KMS-11 (cell line): Measurements from ENCODE around the gene AR.

Experiments used
- H2AFZ ChIP-seq: fragments of 200-600 bp; sonication (generic); 2 replicates; pipeline ENCODE4 v1.6.1; 2016; ENCODE audit warnings: antibody characterized with exemption, mixed run types, low read depth
- H3K27ac ChIP-seq: fragments of 200-600 bp; sonication (generic); 2 replicates; pipeline ENCODE4 v1.6.1; 2016; ENCODE audit warnings: mild to moderate bottlenecking, mixed run types
- H3K27me3 ChIP-seq: fragments of 200-600 bp; sonication (generic); 2 replicates; pipeline ENCODE4 v1.6.1; 2017; ENCODE audit warnings: mild to moderate bottlenecking, low read depth, mixed run types, moderate library complexity; ENCODE audit not compliant: insufficient read depth
- H3K36me3 ChIP-seq: fragments of 200-600 bp; sonication (generic); 2 replicates; pipeline ENCODE4 v1.6.1; 2017; ENCODE audit warnings: mild to moderate bottlenecking, mixed run types; ENCODE audit not compliant: insufficient read depth
- H3K4me1 ChIP-seq: fragments of 200-600 bp; sonication (generic); 2 replicates; pipeline ENCODE4 v1.6.1; 2016; ENCODE audit warnings: mild to moderate bottlenecking, low read depth, mixed run types; ENCODE audit not compliant: poor library complexity, severe bottlenecking
- H3K4me2 ChIP-seq: fragments of 200-600 bp; sonication (generic); 2 replicates; pipeline ENCODE4 v1.7.0; 2016; ENCODE audit warnings: mild to moderate bottlenecking, mixed run types
- H3K4me3 ChIP-seq: fragments of 200-600 bp; sonication (generic); IDR thresholded peaks from 2 replicates; pipeline ENCODE4 v1.6.1; 2017; ENCODE audit warnings: low read depth, low read length, mixed read lengths; ENCODE audit not compliant: insufficient read depth
- H3K79me2 ChIP-seq: fragments of 200-600 bp; sonication (generic); 2 replicates; pipeline ENCODE4 v1.6.1; 2016; ENCODE audit warnings: low read depth, mixed run types; ENCODE audit not compliant: insufficient read depth
- H3K9ac ChIP-seq: fragments of 200-600 bp; sonication (generic); 2 replicates; pipeline ENCODE4 v1.6.1; 2016; ENCODE audit warnings: mild to moderate bottlenecking, mixed run types
- H4K20me1 ChIP-seq: fragments of 200-600 bp; sonication (generic); 2 replicates; pipeline ENCODE4 v1.6.1; 2016; ENCODE audit warnings: mild to moderate bottlenecking, mixed run types; ENCODE audit not compliant: insufficient read depth
- TF ChIP-seq, protein P1 (sequence below): fragments of 200-600 bp; sonication (generic); conservative IDR thresholded peaks from 2 replicates; pipeline ENCODE4 v1.6.1; 2017; ENCODE audit warnings: low read depth, mild to moderate bottlenecking, antibody characterized with exemption, low read length, moderate library complexity, mixed read lengths

The AR gene

GRCh38 chrX:67545893-67546495, 2.2 kb downstream of the AR start:
- Histone ChIP-seq H3K4me1 (no peaks in the 10 kb centered on the region), H3K9ac (no peak overlapping the region), H4K20me1 (no peaks in the 10 kb centered on the region), H3K27ac (no peak overlapping the region), H3K27me3 (no peaks in the 10 kb centered on the region), H3K36me3 (no peaks in the 10 kb centered on the region), H3K4me2 (no peak overlapping the region), H3K4me3 (no peak overlapping the region), H2AFZ (peak overlapping the region; percentile 38; the same call in 1 of the 2 replicates), H3K79me2 (no peaks in the 10 kb centered on the region)
- TF ChIP-seq, protein P1, sequence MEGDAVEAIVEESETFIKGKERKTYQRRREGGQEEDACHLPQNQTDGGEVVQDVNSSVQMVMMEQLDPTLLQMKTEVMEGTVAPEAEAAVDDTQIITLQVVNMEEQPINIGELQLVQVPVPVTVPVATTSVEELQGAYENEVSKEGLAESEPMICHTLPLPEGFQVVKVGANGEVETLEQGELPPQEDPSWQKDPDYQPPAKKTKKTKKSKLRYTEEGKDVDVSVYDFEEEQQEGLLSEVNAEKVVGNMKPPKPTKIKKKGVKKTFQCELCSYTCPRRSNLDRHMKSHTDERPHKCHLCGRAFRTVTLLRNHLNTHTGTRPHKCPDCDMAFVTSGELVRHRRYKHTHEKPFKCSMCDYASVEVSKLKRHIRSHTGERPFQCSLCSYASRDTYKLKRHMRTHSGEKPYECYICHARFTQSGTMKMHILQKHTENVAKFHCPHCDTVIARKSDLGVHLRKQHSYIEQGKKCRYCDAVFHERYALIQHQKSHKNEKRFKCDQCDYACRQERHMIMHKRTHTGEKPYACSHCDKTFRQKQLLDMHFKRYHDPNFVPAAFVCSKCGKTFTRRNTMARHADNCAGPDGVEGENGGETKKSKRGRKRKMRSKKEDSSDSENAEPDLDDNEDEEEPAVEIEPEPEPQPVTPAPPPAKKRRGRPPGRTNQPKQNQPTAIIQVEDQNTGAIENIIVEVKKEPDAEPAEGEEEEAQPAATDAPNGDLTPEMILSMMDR, result no peak

DNA sequence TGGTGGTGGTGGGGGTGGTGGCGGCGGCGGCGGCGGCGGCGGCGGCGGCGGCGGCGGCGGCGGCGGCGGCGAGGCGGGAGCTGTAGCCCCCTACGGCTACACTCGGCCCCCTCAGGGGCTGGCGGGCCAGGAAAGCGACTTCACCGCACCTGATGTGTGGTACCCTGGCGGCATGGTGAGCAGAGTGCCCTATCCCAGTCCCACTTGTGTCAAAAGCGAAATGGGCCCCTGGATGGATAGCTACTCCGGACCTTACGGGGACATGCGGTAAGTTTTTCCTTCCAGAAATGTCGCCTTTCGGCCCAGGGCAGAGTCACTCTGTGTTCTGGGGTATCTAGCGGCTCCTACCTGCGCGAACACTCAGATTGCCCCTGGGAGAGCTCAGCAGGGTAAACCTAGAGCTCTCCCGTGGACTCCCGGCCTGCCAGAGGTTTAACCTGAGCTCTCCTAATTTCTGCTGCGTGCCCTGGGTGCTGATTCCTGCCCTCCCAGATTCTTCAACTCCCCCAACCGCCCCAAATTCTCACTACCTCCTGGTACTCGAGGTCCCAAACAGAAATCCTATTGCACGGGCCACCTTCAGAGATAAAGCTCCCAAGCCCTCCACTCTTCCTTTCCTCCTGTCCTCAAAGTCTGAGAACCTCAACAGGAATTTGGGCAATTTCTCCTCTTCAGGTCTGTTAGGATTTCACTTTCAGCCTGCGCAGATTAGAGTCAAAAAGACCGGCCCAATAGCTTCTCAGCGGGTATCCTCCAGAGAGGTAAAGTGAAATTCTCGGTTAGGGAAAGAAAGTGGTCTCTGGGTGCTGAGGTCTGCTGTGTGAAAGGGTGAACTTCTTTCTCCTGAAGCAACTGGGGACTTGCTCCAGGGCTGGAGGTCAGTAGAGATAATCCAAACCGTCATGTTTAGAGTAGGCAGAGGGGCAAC, 2.9 kb downstream of the AR start:
- Histone ChIP-seq H3K27me3 (no peaks in the 10 kb centered on the region), H4K20me1 (no peaks in the 10 kb centered on the region), H3K9ac (no peak overlapping the region), H3K36me3 (no peaks in the 10 kb centered on the region), H3K4me1 (no peaks in the 10 kb centered on the region), H3K4me2 (no peak overlapping the region), H3K79me2 (no peaks in the 10 kb centered on the region), H3K4me3 (no peak overlapping the region), H2AFZ (no peak overlapping the region), H3K27ac (no peak overlapping the region)
- TF ChIP-seq, protein P1, result no peak

DNA sequence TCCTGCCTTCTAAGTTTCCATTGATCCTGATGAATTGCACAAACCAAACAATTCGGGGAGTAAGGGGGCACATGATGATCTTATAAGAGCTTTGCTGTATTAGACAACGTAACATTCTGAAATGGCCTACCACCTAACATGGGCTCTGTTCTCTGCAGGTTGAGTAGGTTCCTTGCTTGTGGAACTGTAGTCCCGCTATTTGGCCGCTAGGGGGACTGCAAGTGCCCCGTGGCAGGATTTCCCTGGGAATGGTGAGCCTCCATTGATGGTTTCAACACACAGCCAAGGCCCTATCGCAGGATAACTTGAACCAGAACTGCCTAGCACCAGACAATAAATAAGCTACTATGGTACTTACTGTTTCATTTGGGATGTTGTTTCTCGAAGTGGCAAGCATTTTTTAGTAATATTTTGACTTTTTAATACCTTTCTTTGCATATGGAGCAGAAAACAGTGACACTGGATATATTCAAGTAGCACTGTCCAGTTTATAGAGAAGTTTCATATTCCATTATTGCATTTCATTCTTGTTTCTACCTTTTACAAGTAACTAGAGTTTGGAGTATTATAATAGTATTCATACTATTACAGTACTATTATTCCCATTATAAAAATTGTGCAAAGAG, 11.9 kb downstream of the AR start:
- H2AFZ ChIP-seq, result no peak overlapping the region
- no peak overlapping the region for H3K27ac ChIP-seq
- no peak overlapping the region for H3K4me2 ChIP-seq
- no peaks in the 10 kb centered on the region for H3K27me3 ChIP-seq
- peaks cover 5% of the 10 kb centered on the region for H3K4me1 ChIP-seq
- H4K20me1 ChIP-seq, result no peaks in the 10 kb centered on the region
- H3K36me3 ChIP-seq, result no peaks in the 10 kb centered on the region
- no peak overlapping the region for H3K9ac ChIP-seq
- no peaks in the 10 kb centered on the region for H3K79me2 ChIP-seq
- H3K4me3 ChIP-seq, result no peak overlapping the region
- TF ChIP-seq, protein P1, result peak; percentile 79

DNA sequence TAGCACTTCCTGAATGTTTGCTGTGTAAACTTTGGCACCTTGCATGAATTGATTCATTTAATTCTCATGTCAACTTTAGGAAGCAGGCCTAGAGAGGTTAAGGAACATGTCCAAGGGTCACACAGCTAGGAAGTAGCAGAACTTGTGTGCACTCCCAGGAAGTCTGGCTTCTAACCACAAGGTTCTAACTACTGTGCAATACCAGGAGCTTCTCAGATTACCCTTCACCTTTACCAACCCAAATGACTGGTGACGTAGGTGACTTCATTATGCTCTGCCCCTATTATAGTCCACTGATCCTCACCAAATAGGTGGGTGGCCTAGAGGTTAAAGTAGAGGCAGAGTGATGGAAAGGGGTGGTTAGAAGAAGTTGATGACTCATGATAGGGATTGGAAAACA, 14.4 kb downstream of the AR start:
- Histone ChIP-seq H3K27ac (no peak overlapping the region), H4K20me1 (no peaks in the 10 kb centered on the region), H3K79me2 (no peaks in the 10 kb centered on the region), H3K27me3 (no peaks in the 10 kb centered on the region), H2AFZ (no peak overlapping the region), H3K4me2 (no peak overlapping the region), H3K36me3 (no peaks in the 10 kb centered on the region), H3K4me3 (no peak overlapping the region), H3K9ac (no peak overlapping the region), H3K4me1 (peaks cover 5% of the 10 kb centered on the region)
- TF ChIP-seq, protein P1, result no peak
